Natural killer cell (primary cell): ENCODE data around the gene CDX2. TPM values are rescaled to one million over a fixed set of nuclear protein-coding genes. Genes with fewer than 3 reads are reported as not detected.

Experiments used
- ATAC-seq, 3 donors: fragments of 150-1000 bp in 2 of 3; fragments of 200-7000 bp in 1 of 3; cut with Tn5 transposase; 1 replicate in 1 of 3; 2 replicates in 2 of 3; pipeline ENCODE4 v1.10.0; 2021; ENCODE audit warnings: mild to moderate bottlenecking in 2 of 3, moderate library complexity in 2 of 3
- DNase-seq, 2 donors: peaks; one replicate each; pipeline versions ENCODE4 v3.0.0 to v3.0.0-alpha.2; 2013 to 2021; ENCODE audit warnings: mixed read lengths in 1 of 2
- H3K27ac ChIP-seq: one replicate; pipeline ENCODE4 v1.5.1; 2013; ENCODE audit warnings: mild to moderate bottlenecking, low read length
- H3K27me3 ChIP-seq: one replicate; pipeline ENCODE4 v1.6.1; 2013; ENCODE audit warnings: low read length; ENCODE audit not compliant: control insufficient read depth, insufficient read depth
- H3K36me3 ChIP-seq: one replicate; pipeline ENCODE4 v1.6.1; 2013; ENCODE audit warnings: low read length; ENCODE audit not compliant: control insufficient read depth, insufficient read depth
- H3K4me1 ChIP-seq: one replicate; pipeline ENCODE4 v1.6.1; 2013; ENCODE audit warnings: low read length; ENCODE audit not compliant: control insufficient read depth, insufficient read depth
- H3K4me3 ChIP-seq: one replicate; pipeline ENCODE4 v1.5.1; 2013; ENCODE audit warnings: low read length
- H3K9me3 ChIP-seq: one replicate; pipeline ENCODE4 v1.6.1; 2013; ENCODE audit warnings: low read length; ENCODE audit not compliant: control insufficient read depth, insufficient read depth
- H3K27ac Mint-ChIP-seq, 2 donors: one replicate each; pipeline ENCODE4 v1.8.0; 2022; ENCODE audit warnings: mild to moderate bottlenecking in 2 of 2, mixed read lengths in 2 of 2, moderate library complexity in 1 of 2
- H3K27me3 Mint-ChIP-seq, 2 donors: one replicate each; pipeline ENCODE4 v1.8.0; 2022; ENCODE audit warnings: low read depth in 2 of 2, mixed read lengths in 2 of 2
- H3K36me3 Mint-ChIP-seq: one replicate; pipeline ENCODE4 v1.8.0; 2022; ENCODE audit warnings: mixed read lengths
- H3K4me1 Mint-ChIP-seq, 2 donors: one replicate each; pipeline ENCODE4 v1.8.0; 2022; ENCODE audit warnings: mixed read lengths in 2 of 2
- H3K4me3 Mint-ChIP-seq: one replicate; pipeline ENCODE4 v1.8.0; 2022; ENCODE audit warnings: mild to moderate bottlenecking, moderate library complexity, mixed read lengths
- H3K9me3 Mint-ChIP-seq, 2 donors: one replicate each; pipeline ENCODE4 v1.8.0; 2022; ENCODE audit warnings: mixed read lengths in 2 of 2
- WGBS: methylation state at CpG from one replicate; pipeline ENCODE4 v1.1.7; 2013; ENCODE audit warnings: missing lambda C conversion rate; ENCODE audit not compliant: insufficient coverage; 5-methylcytosine and 5-hydroxymethylcytosine counted together
- intact Hi-C: fragments of 100-400 bp; cut with micrococcal nuclease; formaldehyde crosslinking; loops from one replicate; pipeline ENCODE4 v1.14.2; 2022
- total RNA-seq, 4 donors: library from RNA; stranded (reverse); fragments of 120-200 nt in 1 of 4; gene quantifications; one replicate each; pipeline versions ENCODE4 v1.2.3 to v1.2.4, GENCODE V29; 2013 to 2022
- TF ChIP-seq, protein P1 (sequence below): fragments of 200-600 bp; IDR thresholded peaks from one replicate; pipeline ENCODE4 v1.8.0; 2022; ENCODE audit warnings: antibody characterized with exemption

The CDX2 gene
- total RNA-seq, 3 donors from 2014 or later (not counting 1 experiment from before 2014, with no cell fraction given) = not detected

DNA sequence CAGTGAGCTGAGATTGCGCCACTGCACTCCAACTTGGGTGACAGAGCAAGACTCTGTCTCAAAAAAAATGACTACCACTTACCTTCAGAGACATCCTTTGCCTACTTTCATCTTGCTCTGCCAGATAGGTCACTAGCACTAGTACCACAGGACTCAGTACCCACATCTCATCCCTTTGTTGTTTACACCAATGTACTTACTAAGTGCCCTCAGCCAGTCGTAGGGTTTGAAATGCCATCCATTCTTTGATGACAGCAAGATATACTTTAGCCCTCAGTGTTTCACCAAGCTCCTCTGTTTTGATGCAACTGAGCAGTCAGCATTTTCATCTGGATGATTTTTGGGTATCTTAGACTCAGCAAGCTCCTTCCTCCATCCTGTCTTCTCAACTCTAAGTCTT lies 13.2 kb upstream of the CDX2 start:
- DNase-seq (no peak), ATAC-seq (no peak)
- 73% methylated on average over 2 of the region's 2 CpGs for WGBS
- Histone ChIP-seq H3K27me3 (peaks cover 24% of the 10 kb centered on the region), H3K36me3 (no peaks in the 10 kb centered on the region), H3K4me1 (peaks cover 13% of the 10 kb centered on the region), H3K9me3 (no peaks in the 10 kb centered on the region), H3K4me3 (no peak overlapping the region), H3K27ac (no peak overlapping the region)
- H3K4me1 Mint-ChIP-seq = no peaks in the 10 kb centered on the region
- H3K4me3 Mint-ChIP-seq = no peak overlapping the region
- no peaks in the 10 kb centered on the region for H3K36me3 Mint-ChIP-seq
- no peak overlapping the region for H3K27ac Mint-ChIP-seq
- peaks cover 48 to 62% of the 10 kb centered on the region in 2 donors for H3K27me3 Mint-ChIP-seq
- no peaks in the 10 kb centered on the region for H3K9me3 Mint-ChIP-seq
- TF ChIP-seq, protein P1, sequence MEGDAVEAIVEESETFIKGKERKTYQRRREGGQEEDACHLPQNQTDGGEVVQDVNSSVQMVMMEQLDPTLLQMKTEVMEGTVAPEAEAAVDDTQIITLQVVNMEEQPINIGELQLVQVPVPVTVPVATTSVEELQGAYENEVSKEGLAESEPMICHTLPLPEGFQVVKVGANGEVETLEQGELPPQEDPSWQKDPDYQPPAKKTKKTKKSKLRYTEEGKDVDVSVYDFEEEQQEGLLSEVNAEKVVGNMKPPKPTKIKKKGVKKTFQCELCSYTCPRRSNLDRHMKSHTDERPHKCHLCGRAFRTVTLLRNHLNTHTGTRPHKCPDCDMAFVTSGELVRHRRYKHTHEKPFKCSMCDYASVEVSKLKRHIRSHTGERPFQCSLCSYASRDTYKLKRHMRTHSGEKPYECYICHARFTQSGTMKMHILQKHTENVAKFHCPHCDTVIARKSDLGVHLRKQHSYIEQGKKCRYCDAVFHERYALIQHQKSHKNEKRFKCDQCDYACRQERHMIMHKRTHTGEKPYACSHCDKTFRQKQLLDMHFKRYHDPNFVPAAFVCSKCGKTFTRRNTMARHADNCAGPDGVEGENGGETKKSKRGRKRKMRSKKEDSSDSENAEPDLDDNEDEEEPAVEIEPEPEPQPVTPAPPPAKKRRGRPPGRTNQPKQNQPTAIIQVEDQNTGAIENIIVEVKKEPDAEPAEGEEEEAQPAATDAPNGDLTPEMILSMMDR = no peak
- intact Hi-C loops = no loop called here

DNA sequence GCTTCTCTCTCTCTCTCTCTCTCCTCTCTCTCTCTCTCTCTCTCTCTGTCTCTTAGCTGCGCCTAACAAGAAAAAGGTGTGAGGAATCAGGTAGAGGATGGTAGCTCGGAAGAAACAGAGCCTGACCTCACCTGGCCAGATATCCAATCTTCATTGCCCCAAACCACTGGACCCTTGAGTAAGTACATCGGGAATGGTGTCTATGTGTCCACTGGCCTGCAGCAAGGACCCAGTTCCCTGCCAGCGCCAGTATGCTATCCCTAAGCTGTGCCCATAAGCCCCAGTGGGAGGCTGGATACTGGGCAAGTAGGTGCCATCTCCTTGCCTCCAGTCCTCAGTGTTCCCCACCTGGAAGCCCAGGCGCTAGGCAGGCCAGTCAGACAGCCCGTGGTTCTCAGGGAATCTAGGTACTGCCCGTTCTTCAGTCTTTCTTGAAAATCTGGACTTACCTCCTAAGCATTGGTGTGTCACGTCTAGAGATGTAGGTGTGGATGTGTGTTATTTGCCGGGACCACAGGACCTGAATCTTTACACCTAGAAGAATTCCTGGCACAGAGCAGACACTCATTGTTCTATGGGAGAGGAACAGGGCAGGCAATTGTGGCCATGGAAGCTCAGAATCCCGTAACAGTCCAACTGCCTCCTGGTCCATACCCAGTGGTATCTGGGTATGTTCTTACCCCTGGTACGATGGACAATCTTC lies 12.0 kb upstream of the CDX2 start:
- intact Hi-C loops = no loop called here
- no peaks in the 10 kb centered on the region for H3K9me3 ChIP-seq
- Mint-ChIP-seq H3K36me3 (no peaks in the 10 kb centered on the region), H3K27me3 (peaks cover 55 to 60% of the 10 kb centered on the region in 2 donors), H3K27ac (no peak overlapping the region), H3K4me1 (no peaks in the 10 kb centered on the region), H3K9me3 (no peaks in the 10 kb centered on the region), H3K4me3 (no peak overlapping the region)
- ATAC-seq (no peak), DNase-seq (no peak)
- WGBS = 71% methylated on average over 10 of the region's 11 CpGs
- H3K27me3 ChIP-seq = peaks cover 29% of the 10 kb centered on the region
- H3K36me3 ChIP-seq = no peaks in the 10 kb centered on the region
- H3K4me3 ChIP-seq = no peak overlapping the region
- peaks cover 13% of the 10 kb centered on the region for H3K4me1 ChIP-seq
- H3K27ac ChIP-seq = no peak overlapping the region
- TF ChIP-seq, protein P1 = no peak

DNA sequence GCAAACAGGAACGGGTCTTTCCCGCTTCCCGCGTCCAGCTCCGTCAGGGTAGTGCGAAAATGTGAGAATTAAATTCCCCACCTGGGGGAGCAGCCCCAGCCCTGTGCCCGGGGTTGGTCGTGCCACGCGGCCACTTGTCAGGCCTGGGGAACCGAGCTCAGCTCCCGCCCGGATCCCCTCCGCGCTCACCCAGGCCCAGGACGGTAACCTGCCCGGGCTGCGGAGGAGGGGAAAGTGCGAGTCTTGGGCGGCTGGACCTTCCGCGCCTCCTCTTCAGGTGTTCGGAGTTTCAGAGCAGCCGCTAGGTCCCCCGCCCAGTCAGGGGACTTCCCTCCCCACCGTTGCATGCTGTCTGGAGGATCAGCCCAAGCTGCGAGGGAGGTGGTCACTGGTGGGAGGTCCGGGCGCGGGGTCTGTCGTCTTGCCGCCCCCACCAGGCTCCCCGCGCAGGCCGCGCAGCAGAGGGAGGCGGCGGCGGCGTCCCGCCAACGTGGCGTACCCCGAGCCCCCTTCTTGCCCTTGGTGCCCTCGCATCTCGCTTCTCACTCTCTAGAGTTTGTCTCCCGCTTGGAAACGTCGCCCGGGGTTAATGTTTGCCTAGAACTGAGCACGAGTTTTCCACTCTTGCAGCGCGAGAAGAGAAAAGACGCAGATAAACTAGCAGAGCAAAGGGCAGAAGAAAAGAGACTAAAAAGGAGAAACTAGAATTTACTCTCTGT lies 11.3 kb upstream of the CDX2 start:
- Mint-ChIP-seq H3K4me3 (no peak overlapping the region), H3K36me3 (no peaks in the 10 kb centered on the region), H3K27me3 (peaks cover 61 to 67% of the 10 kb centered on the region in 2 donors), H3K27ac (no peak overlapping the region), H3K9me3 (no peaks in the 10 kb centered on the region), H3K4me1 (no peaks in the 10 kb centered on the region)
- ATAC-seq (no peak), DNase-seq (no peak)
- H3K4me3 ChIP-seq = no peak overlapping the region
- no peak overlapping the region for H3K27ac ChIP-seq
- intact Hi-C loops = no loop called here
- WGBS = 23% methylated on average over 54 of the region's 54 CpGs
- H3K4me1 ChIP-seq = peaks cover 13% of the 10 kb centered on the region
- TF ChIP-seq, protein P1 = no peak
- peaks cover 36% of the 10 kb centered on the region for H3K27me3 ChIP-seq
- H3K9me3 ChIP-seq = no peaks in the 10 kb centered on the region
- no peaks in the 10 kb centered on the region for H3K36me3 ChIP-seq
